GM12801 (cell line): Measurements from ENCODE around the gene MCC.

Experiments
- TF ChIP-seq, protein P1 (sequence below): IDR thresholded peaks from one replicate; pipeline ENCODE4 v1.5.1; 2011; ENCODE audit warnings: control low read depth; ENCODE audit not compliant: insufficient read length; ENCODE audit errors: extremely low read depth

The MCC gene

GRCh38 chr5:113150821-113151220 is 337.4 kb downstream of the MCC start:
- TF ChIP-seq, protein P1, sequence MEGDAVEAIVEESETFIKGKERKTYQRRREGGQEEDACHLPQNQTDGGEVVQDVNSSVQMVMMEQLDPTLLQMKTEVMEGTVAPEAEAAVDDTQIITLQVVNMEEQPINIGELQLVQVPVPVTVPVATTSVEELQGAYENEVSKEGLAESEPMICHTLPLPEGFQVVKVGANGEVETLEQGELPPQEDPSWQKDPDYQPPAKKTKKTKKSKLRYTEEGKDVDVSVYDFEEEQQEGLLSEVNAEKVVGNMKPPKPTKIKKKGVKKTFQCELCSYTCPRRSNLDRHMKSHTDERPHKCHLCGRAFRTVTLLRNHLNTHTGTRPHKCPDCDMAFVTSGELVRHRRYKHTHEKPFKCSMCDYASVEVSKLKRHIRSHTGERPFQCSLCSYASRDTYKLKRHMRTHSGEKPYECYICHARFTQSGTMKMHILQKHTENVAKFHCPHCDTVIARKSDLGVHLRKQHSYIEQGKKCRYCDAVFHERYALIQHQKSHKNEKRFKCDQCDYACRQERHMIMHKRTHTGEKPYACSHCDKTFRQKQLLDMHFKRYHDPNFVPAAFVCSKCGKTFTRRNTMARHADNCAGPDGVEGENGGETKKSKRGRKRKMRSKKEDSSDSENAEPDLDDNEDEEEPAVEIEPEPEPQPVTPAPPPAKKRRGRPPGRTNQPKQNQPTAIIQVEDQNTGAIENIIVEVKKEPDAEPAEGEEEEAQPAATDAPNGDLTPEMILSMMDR: no peak

- TF ChIP-seq, protein P1: no peak
Measured at GRCh38 chr5:113150221-113150620, 338.0 kb downstream of the MCC start.

GRCh38 chr5:113147537-113147936 is 340.7 kb downstream of the MCC start:
- TF ChIP-seq, protein P1: no peak

GRCh38 chr5:113147101-113147508 is 341.1 kb downstream of the MCC start:
- TF ChIP-seq, protein P1: no peak

GRCh38 chr5:113145757-113146387 is 342.4 kb downstream of the MCC start:
- TF ChIP-seq, protein P1: no peak

GRCh38 chr5:113142186-113142585 is 346.1 kb downstream of the MCC start:
- TF ChIP-seq, protein P1: no peak

GRCh38 chr5:113140837-113141671 is 347.2 kb downstream of the MCC start:
- TF ChIP-seq, protein P1: no peak
